KG1 (cell line): ENCODE measurements around the gene PLCH1.
"Not testable (repeated sequence)": the region's sequence is repeated elsewhere in the genome, so short reads cannot be mapped to it uniquely, and the experiment has no call there.

ENCODE experiments used
- DNase-seq: peaks from one replicate; lab custom pipeline; 2025; lab: John Stamatoyannopoulos, UW

The PLCH1 gene

GRCh38 chr3:155420406-155420805, 324.5 kb downstream of the PLCH1 start:
- no peak for DNase-seq

DNA sequence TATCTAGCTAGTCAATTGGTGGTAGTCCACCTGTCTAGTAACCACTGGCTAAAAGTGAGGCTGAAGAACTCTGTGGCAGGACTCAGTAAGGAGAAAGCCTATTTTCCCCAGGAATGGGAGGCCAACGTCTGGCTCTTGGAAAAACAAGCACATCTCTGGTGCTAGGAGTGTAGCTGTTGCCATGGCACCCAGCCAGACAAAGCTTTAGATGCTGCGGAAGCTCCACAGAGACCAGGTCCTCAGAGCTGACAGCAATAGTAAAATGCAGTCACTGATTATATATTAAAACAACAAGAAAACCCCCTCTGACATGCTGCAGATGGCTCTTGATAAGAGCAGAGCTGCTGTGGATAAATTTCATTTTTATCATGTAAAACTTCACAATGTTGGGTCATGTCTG, 326.5 kb downstream of the PLCH1 start:
- DNase-seq, result no peak

DNA sequence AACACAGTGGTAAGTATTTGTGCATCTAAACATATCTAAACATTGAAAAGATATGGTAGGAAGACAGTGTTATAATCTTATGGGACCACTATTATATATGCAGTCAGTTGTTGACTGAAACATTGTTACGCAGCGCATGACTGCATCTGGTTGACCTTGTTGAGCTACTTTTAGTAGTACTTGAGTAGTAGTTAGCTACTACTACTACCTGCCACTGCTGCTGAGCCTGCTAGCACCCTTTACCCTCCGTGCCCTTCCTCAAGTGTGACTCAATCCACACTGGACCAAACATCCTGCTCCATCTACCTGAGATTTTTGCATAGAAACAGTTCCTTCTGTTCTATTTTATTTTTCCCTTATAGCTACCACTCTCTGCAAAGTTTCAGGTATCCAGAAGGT, 327.8 kb downstream of the PLCH1 start:
- DNase-seq, result no peak

GRCh38 chr3:155416500-155417118, 328.3 kb downstream of the PLCH1 start:
- no peak for DNase-seq

DNA sequence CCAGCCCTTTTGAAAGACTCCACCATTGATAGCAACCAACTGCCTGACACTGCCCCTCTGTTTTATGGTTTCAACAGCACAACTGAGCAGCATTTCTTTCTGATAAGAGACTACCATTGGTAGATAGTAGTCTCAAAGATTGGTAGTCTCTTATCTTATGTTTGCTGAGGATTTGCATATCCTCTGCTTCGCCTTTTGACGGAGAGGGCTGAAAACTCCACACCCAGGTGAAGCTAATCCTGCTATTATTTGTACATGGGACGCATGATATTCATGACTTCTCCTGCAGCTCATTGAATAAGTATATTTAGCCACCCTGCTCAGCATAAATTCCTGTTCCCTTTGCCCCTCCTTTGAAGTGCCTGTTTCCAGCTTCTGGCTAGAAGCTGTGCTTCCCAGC, 332.0 kb downstream of the PLCH1 start:
- DNase-seq, result no peak

DNA sequence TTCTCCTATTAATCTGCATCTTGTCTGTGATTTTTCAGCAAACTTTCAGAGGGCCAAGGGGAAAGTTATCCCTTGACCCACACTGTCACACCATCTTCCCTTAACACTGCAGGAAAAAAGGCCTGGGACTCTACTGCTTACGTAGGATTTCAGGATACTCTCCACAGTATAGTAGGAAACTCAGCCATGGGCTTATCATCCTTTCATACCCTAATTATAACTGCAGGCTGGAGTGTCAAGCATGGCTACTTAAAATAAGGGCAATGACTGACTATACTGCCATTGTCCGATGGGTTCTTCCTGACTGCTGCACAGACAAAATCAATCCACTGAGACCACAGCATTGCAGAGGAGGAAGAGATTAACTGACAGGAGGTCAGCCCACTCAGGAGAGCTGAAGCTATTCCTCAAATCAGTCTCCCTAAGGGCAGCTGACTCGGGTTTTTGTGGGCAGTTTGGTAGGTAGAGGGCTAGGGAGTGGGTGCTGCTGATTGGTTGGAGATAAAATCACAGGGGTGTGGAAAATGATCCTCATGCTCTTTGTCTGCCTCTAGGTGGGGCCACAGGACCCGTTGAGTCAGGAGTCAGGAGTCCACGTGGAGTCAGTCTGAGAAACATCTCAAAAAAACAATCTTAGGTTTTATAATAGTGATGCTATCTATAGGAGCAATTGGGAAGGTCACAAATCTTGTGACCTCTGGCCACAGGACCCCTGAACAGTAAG, 333.2 kb downstream of the PLCH1 start:
- no peak for DNase-seq

DNA sequence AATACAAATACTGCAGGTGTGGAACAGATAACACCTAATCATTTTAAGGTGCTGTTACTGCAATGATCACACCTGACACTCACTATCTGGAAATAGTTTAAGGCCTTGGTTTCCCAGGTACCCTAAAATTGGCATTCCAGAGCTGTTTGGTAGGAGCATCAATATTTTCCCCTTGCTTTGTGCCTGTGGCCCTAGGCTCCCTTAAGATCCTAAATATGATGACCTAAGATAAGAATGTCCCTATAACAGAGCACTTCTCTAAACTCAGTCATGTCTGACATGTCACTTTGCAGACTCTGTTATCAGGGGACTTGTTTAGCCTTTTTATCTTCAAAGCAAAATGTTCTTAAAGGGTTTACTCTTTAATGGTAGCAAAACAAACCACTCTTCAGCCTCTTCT, 335.5 kb downstream of the PLCH1 start:
- DNase-seq, result no peak

- DNase-seq, result no peak
These were observed 336.9 kb downstream of the PLCH1 start for GRCh38 chr3:155407971-155408370.

DNA sequence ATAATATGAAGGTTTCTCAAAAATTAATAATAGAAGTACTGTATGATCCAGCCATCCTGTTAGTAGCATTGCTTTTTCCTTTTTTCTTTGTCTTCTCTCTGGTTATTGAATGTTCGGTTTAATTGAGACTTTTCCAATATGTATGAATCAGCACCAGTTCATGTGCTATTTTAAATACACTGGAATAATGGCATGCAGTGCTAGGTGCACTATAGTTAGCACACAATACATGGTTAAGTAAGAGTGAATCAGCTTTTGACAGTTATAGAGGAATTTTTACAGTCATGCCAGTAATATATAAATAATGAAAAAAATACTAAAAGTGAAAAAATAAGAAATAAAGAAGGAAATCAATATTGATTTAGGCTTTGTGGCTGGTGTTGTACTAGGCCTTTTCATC, 337.5 kb downstream of the PLCH1 start:
- DNase-seq, result no peak

DNA sequence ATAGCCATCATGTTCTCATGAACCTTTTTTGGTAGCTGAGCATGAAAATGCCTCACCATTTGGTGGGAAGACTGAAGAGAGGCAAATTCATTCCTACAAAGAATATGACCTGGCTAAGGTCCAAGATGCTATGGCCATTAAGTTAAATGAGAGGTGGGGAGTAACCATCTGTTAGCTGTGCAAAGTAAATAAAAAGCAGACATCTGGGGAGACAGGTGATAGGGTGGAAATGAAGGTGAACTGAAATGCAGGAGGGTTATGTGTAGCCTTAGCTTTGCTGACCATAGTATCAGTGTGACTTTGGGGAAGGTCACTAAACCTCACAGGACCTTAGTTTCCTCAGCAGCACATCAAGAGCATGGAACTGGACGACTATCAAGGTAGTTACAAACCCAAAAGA, 340.4 kb downstream of the PLCH1 start:
- no peak for DNase-seq

DNA sequence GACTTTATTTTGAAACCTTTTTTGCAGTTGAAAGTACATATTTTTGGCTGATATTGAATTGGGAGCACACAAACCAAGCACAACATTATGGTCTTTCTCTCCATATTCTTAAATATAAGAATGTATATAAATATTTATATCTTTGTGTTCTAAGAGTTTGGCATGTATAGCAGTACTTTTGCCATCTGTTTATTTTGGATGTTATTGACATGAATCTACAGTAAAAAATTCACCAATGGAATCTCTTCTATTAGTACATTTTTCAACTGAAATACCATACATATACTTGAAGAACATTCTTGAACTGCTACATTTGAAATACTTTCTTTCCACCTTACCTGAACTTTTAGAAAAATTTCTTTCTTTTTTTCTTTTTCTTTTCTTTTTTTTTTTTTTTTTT, 342.2 kb downstream of the PLCH1 start:
- no peak for DNase-seq

GRCh38 chr3:155398046-155398445, 346.8 kb downstream of the PLCH1 start:
- no peak for DNase-seq

DNA sequence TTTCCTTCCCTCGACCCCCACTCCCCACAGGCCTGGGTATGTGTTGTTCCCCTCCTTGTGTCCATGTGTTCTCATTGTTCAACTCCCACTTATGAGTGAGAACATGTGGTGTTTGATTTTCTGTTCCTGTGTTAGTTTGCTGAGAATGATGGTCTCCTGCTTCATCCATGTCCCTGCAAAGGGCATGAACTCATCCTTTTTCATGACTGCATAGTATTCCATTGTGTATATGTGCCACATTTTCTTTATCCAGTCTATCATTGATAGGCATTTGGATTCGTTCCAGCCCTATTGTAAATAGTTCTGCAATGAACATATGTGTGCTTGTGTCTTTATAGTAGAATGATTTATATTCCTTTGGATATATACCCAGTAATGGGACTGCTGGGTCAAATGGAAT, 350.0 kb downstream of the PLCH1 start:
- DNase-seq, result not testable (repeated sequence)

GRCh38 chr3:155394240-155394639, 350.6 kb downstream of the PLCH1 start:
- DNase-seq, result no peak

- no peak for DNase-seq
These were observed 351.6 kb downstream of the PLCH1 start for GRCh38 chr3:155393316-155393715.

GRCh38 chr3:155392138-155392537, 352.7 kb downstream of the PLCH1 start:
- DNase-seq, result no peak

DNA sequence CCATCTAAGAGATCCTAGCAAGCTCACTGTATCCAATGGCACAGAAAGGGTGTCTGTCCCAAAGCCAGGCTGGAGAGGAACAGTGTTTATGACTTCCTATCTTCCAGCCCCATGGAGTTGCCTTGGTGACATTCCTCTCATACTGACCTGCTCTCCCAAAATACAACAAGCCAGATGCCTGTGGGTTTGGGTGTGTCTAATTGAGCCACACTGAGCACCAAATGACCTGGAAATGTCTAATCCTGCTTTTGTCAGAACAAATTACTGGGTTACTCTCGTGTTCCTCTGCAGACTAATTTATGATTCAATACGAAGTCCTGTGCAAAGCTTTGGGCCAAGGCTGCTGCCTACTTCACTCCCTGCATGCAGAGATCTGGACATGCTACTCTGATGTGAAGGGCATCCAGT, 353.3 kb downstream of the PLCH1 start:
- DNase-seq, result no peak

GRCh38 chr3:155391104-155391503, 353.8 kb downstream of the PLCH1 start:
- no peak for DNase-seq

GRCh38 chr3:155390351-155390750, 354.5 kb downstream of the PLCH1 start:
- no peak for DNase-seq

DNA sequence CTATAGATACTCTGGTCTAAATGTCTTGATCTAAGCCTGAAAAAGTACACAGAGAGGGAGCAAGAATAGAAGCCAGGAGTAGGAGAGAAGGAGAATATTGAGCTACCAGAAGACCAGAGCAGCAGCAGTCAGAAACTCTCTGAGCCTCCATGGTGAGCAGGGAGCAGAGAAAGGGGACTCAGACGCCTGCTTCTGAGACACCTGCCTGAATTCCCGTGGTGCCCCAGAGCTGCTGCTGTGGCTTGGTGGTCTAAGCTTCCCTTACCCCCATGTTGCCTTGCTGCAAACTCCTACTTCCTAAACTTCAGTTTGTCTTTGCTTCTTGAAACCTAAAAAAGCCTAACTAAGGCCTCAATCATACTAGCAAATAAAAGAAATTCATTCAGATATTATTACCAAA, 356.5 kb downstream of the PLCH1 start:
- no peak for DNase-seq

DNA sequence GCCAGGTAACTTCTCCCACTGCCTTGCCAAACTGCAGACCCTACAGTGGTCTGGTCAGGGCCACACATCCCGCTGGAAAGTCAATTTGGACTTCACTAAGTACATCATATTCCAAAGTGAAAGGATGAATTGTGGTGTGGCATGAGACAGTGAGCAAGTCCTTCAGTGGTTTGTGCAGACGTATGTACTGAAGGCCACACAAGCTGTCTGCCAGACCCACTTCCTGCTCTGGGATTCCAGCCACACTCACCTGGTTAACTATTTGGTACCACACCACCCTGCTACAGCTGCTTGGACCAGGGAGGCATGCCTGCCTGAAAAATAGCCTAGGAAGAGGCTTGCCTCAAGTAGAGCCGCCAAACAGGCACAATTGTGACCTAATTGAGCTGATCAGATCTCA, 357.3 kb downstream of the PLCH1 start:
- no peak for DNase-seq

GRCh38 chr3:155386919-155387318, 358.0 kb downstream of the PLCH1 start:
- DNase-seq, result no peak

GRCh38 chr3:155385896-155386625, 358.8 kb downstream of the PLCH1 start:
- DNase-seq, result no peak
